Lower lobe of right lung (tissue), 2 donors: ENCODE measurements around the gene SCAMP3. TPM values are rescaled to one million over a fixed set of nuclear protein-coding genes. Genes with fewer than 3 reads are reported as not detected.

ENCODE experiments used
- ATAC-seq, 2 donors: fragments of 200-7000 bp; cut with Tn5 transposase; one replicate each; pipeline ENCODE4 v1.9.1; 2020 to 2022; ENCODE audit warnings: mild to moderate bottlenecking in 2 of 2, moderate library complexity in 2 of 2
- DNase-seq: peaks from one replicate; pipeline ENCODE4 v3.0.0-alpha.2; 2020
- H3K27ac ChIP-seq: fragments of 200-600 bp; one replicate; pipeline ENCODE4 v1.8.0; 2022
- H3K27me3 ChIP-seq: fragments of 200-600 bp; one replicate; pipeline ENCODE4 v1.8.0; 2022; ENCODE audit warnings: low read depth
- H3K36me3 ChIP-seq: fragments of 200-600 bp; one replicate; pipeline ENCODE4 v1.8.0; 2022; ENCODE audit warnings: mild to moderate bottlenecking
- H3K4me1 ChIP-seq: fragments of 200-600 bp; one replicate; pipeline ENCODE4 v1.8.0; 2022
- H3K4me3 ChIP-seq: fragments of 200-600 bp; one replicate; pipeline ENCODE4 v1.8.0; 2022; ENCODE audit warnings: mild to moderate bottlenecking
- H3K9me3 ChIP-seq: fragments of 200-600 bp; one replicate; pipeline ENCODE4 v1.8.0; 2022
- CTCF ChIP-seq: fragments of 200-600 bp; IDR thresholded peaks from one replicate; pipeline ENCODE4 v1.8.0; 2022; ENCODE audit warnings: antibody characterized with exemption, mild to moderate bottlenecking
- intact Hi-C: fragments of 100-400 bp; cut with DNase I; formaldehyde crosslinking; loops from one replicate; pipeline ENCODE4 v1.11.0; 2022
- total RNA-seq: library from RNA; stranded (reverse); fragmentation: NEBNext Ultra II Directional; extraction: Animal tissue kit (Norgen Biotek cat#: 25700); gene quantifications from one replicate; pipeline ENCODE4 v1.2.1, GENCODE V29; 2021
- donor health status: DM: no; HTN: yes; CAD: no; lungs with severe emphysema.

Gene SCAMP3
- total RNA-seq, 1 donor from 2014 or later = 70.2 TPM

GRCh38 chr1:155277070-155277901, 15.1 kb upstream of the SCAMP3 start, which contains the start of gene HCN3:
TSS of gene HCN3 (plus strand) at chr1:155277463. CDS start at chr1:155277591, 128 bp downstream.
- intact Hi-C loops = no loop called here
- ATAC-seq = peak; percentile 90 to 96

GRCh38 chr1:155273343-155274245, 11.4 kb upstream of the SCAMP3 start, which contains the start of gene CLK2:
TSS of gene CLK2 (minus strand) at chr1:155273504. CDS start at chr1:155270977, 2,527 bp downstream.
- TF ChIP-seq CTCF = no peak
- Histone ChIP-seq H3K36me3 (peaks cover 34% of the 10 kb centered on the region), H3K9me3 (no peaks in the 10 kb centered on the region), H3K27ac (peak within 1 kb of the TSS; percentile 92), H3K27me3 (no peaks in the 10 kb centered on the region), H3K4me1 (peaks cover 44% of the 10 kb centered on the region), H3K4me3 (peak within 1 kb of the TSS; percentile 83)
- DNase-seq = peak; percentile 98
- intact Hi-C loops = no loop called here
- peak; percentile 94 to 95 for ATAC-seq

More at GRCh38 chr1:155277070-155277901, 15.1 kb upstream of the SCAMP3 start, which contains the start of gene HCN3:
- TF ChIP-seq CTCF = peak; percentile 82
- peak within 1 kb of the TSS; percentile 91 for H3K4me3 ChIP-seq
- H3K27me3 ChIP-seq = no peaks in the 10 kb centered on the region
- peak within 1 kb of the TSS; percentile 53 for H3K27ac ChIP-seq
- H3K36me3 ChIP-seq = no peaks in the 10 kb centered on the region
- DNase-seq = peak; percentile 98
- no peaks in the 10 kb centered on the region for H3K9me3 ChIP-seq
- peaks cover 33% of the 10 kb centered on the region for H3K4me1 ChIP-seq

- H3K9me3 ChIP-seq = no peaks in the 10 kb centered on the region
- no peaks in the 10 kb centered on the region for H3K27me3 ChIP-seq
- peak overlapping the region; percentile 83 for H3K4me3 ChIP-seq
- intact Hi-C loops = no loop called here
- peaks cover 35% of the 10 kb centered on the region for H3K4me1 ChIP-seq
- peak; percentile 55 to 69 for ATAC-seq
- peak overlapping the region; percentile 92 for H3K27ac ChIP-seq
- H3K36me3 ChIP-seq = peaks cover 43% of the 10 kb centered on the region
- TF ChIP-seq CTCF = no peak
- DNase-seq = no peak
These were observed 10.5 kb upstream of the SCAMP3 start for GRCh38 chr1:155272466-155273342.

GRCh38 chr1:155269381-155269780, 7.2 kb upstream of the SCAMP3 start:
- Histone ChIP-seq H3K27ac (no peak overlapping the region), H3K27me3 (no peaks in the 10 kb centered on the region), H3K36me3 (peaks cover 76% of the 10 kb centered on the region), H3K9me3 (no peaks in the 10 kb centered on the region), H3K4me3 (no peak overlapping the region), H3K4me1 (peaks cover 23% of the 10 kb centered on the region)
- ATAC-seq (no peak), DNase-seq (no peak)
- TF ChIP-seq CTCF = no peak
- intact Hi-C loops = no loop called here

GRCh38 chr1:155268630-155269029, 6.5 kb upstream of the SCAMP3 start:
- Histone ChIP-seq H3K9me3 (no peaks in the 10 kb centered on the region), H3K27me3 (no peaks in the 10 kb centered on the region), H3K36me3 (peaks cover 83% of the 10 kb centered on the region), H3K4me1 (peaks cover 18% of the 10 kb centered on the region), H3K27ac (no peak overlapping the region), H3K4me3 (no peak overlapping the region)
- ATAC-seq (no peak), DNase-seq (no peak)
- no peak for TF ChIP-seq CTCF
- intact Hi-C loops = no loop called here
